Testis (tissue), 2 donors: Measurements from ENCODE around the gene SNED1.

ENCODE experiments used
- POLR2A ChIP-seq: fragments of 450-650 bp; IDR thresholded peaks from one replicate; pipeline ENCODE4 v1.6.1; 2017; ENCODE audit warnings: antibody characterized with exemption, mild to moderate bottlenecking, moderate library complexity
- TF ChIP-seq, protein P1 (sequence below), 3 experiments: fragments of 450-650 bp in 2 of 3; fragments of 200-600 bp in 1 of 3; sonication (generic) in 1 of 3; IDR thresholded peaks; one replicate each; pipeline ENCODE4 v1.5.1; 2016 to 2019; ENCODE audit warnings: antibody characterized with exemption in 3 of 3, mild to moderate bottlenecking in 2 of 3, moderate library complexity in 1 of 3

- TF ChIP-seq POLR2A, result no peak
- TF ChIP-seq, protein P1, sequence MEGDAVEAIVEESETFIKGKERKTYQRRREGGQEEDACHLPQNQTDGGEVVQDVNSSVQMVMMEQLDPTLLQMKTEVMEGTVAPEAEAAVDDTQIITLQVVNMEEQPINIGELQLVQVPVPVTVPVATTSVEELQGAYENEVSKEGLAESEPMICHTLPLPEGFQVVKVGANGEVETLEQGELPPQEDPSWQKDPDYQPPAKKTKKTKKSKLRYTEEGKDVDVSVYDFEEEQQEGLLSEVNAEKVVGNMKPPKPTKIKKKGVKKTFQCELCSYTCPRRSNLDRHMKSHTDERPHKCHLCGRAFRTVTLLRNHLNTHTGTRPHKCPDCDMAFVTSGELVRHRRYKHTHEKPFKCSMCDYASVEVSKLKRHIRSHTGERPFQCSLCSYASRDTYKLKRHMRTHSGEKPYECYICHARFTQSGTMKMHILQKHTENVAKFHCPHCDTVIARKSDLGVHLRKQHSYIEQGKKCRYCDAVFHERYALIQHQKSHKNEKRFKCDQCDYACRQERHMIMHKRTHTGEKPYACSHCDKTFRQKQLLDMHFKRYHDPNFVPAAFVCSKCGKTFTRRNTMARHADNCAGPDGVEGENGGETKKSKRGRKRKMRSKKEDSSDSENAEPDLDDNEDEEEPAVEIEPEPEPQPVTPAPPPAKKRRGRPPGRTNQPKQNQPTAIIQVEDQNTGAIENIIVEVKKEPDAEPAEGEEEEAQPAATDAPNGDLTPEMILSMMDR (IDR thresholded peaks at IDR 0.05), result no peak
Measured at GRCh38 chr2:240967681-240968621, 30.5 kb upstream of the SNED1 start.
